GM12878 (cell line): ENCODE data around the gene CHD9. TPM values are rescaled to one million over a fixed set of nuclear protein-coding genes. Genes with fewer than 3 reads are reported as not detected.

Source experiments
- ATAC-seq: fragments of 200-7000 bp; cut with Tn5 transposase; 3 replicates; pipeline ENCODE4 v1.9.1; 2020; ENCODE audit warnings: mild to moderate bottlenecking, moderate library complexity
- BruUV-seq: library from RNA; stranded (reverse); fragments of 400-500 nt; replicated peaks from 2 replicates; lab custom pipeline; 2021; lab: Mats Ljungman, UMichigan
- CTCF ChIA-PET: fragments of 300-600 bp; sonication (Branson Sonifier 250); formaldehyde crosslinking; extraction: SDS; loops from one replicate; lab custom pipeline; 2021; ENCODE audit warnings: inconsistent platforms; lab: Yijun Ruan, JAX
- POLR2A ChIA-PET: fragments of 350-600 bp; formaldehyde crosslinking; extraction: SDS; loops from one replicate; lab custom pipeline; 2021; ENCODE audit warnings: inconsistent platforms; lab: Charles Lee
- RAD21 ChIA-PET: fragments of 300-600 bp; sonication (Branson Sonifier 250); formaldehyde crosslinking; loops from one replicate; lab custom pipeline; 2023; ENCODE audit warnings: antibody characterized with exemption; ENCODE audit not compliant: unreplicated experiment; lab: Charles Lee
- SMC1A ChIA-PET: fragments of 300-600 bp; sonication (Branson Sonifier 250); formaldehyde crosslinking; loops from one replicate; lab custom pipeline; 2023; ENCODE audit not compliant: unreplicated experiment, uncharacterized antibody; lab: Charles Lee
- DNase-seq: peaks from one replicate; pipeline ENCODE4 v3.0.0-alpha.2; 2011; ENCODE audit warnings: low read depth, low spot score
- FAIRE-seq: peaks from 3 replicates; lab custom pipeline; 2011; peaks lifted over from hg19 to GRCh38; lab: Jason Lieb, UNC
- H2AFZ ChIP-seq: 2 replicates; pipeline ENCODE4 v1.6.0; 2011; ENCODE audit warnings: low read depth, low read length, control low read depth; ENCODE audit not compliant: control insufficient read depth
- H3K27ac ChIP-seq: 2 replicates; pipeline ENCODE4 v1.5.1; 2011; ENCODE audit warnings: control low read depth; ENCODE audit not compliant: control insufficient read depth, insufficient read depth
- H3K27me3 ChIP-seq, 2 experiments: replicated peaks in 1 of 2; 2 replicates each; pipeline versions ENCODE4 v1.6.0 to v1.6.1; 2011; ENCODE audit warnings: low read length in 1 of 2; ENCODE audit not compliant: control insufficient read depth in 2 of 2, insufficient read depth in 2 of 2
- H3K36me3 ChIP-seq, 2 experiments: 2 replicates each; pipeline ENCODE4 v1.5.1; 2011; ENCODE audit warnings: low read length in 1 of 2; ENCODE audit not compliant: control insufficient read depth in 2 of 2, insufficient read depth in 2 of 2
- H3K4me1 ChIP-seq: 2 replicates; pipeline ENCODE4 v1.6.1; 2011; ENCODE audit warnings: mild to moderate bottlenecking, low read length, moderate library complexity, mixed read lengths; ENCODE audit not compliant: control insufficient read depth, insufficient read depth
- H3K4me2 ChIP-seq: 2 replicates; pipeline ENCODE4 v1.6.0; 2011; ENCODE audit warnings: control low read depth; ENCODE audit not compliant: control insufficient read depth, insufficient read depth
- H3K4me3 ChIP-seq: fragments of 200-600 bp; sonication (generic); 2 replicates; pipeline ENCODE4 v1.5.1; 2016
- H3K79me2 ChIP-seq: 2 replicates; pipeline ENCODE4 v1.6.0; 2011; ENCODE audit warnings: low read length; ENCODE audit not compliant: control insufficient read depth, insufficient read depth
- H3K9ac ChIP-seq: 2 replicates; pipeline ENCODE4 v1.8.0; 2011; ENCODE audit warnings: low read length, control low read depth, mixed read lengths; ENCODE audit not compliant: control insufficient read depth, insufficient read depth
- H3K9me3 ChIP-seq: replicated peaks from 3 replicates; pipeline ENCODE4 v1.5.1; 2011; ENCODE audit warnings: mild to moderate bottlenecking, low read length; ENCODE audit not compliant: control insufficient read depth, insufficient read depth
- H4K20me1 ChIP-seq: 2 replicates; pipeline ENCODE4 v1.6.0; 2011; ENCODE audit not compliant: control insufficient read depth, insufficient read depth
- CHD4 ChIP-seq: fragments of 200-600 bp; sonication (generic); IDR thresholded peaks from 2 replicates; pipeline ENCODE4 v1.6.1; 2016; ENCODE audit warnings: mild to moderate bottlenecking
- MTA2 ChIP-seq: fragments of 450-650 bp; IDR thresholded peaks from 2 replicates; pipeline ENCODE4 v1.6.1; 2016; ENCODE audit warnings: low read depth, mild to moderate bottlenecking, moderate library complexity
- PRDM15 ChIP-seq: fragments of 450-650 bp; formaldehyde crosslinking; IDR thresholded peaks from 2 replicates; pipeline ENCODE4 v1.4.0; 2020; ENCODE audit warnings: mild to moderate bottlenecking, moderate library complexity
- ZNF274 ChIP-seq: IDR thresholded peaks from one replicate; pipeline ENCODE4 v1.8.0; 2011; ENCODE audit not compliant: insufficient read length, insufficient read depth
- WGBS: methylation state at CpG from one replicate; pipeline ENCODE4 v1.1.6; 2016; ENCODE audit warnings: low lambda C conversion rate; ENCODE audit not compliant: insufficient replicate concordance, insufficient coverage; ENCODE audit errors: missing lambda C conversion rate; 5-methylcytosine and 5-hydroxymethylcytosine counted together
- in situ Hi-C: fragments of 300-500 bp; cut with MboI; formaldehyde crosslinking; loops from 9 replicates; pipeline ENCODE4 v1.14.3; 2018; ENCODE audit warnings: mixed read lengths
- intact Hi-C: fragments of 100-400 bp; cut with micrococcal nuclease; formaldehyde crosslinking; loops from one replicate; pipeline ENCODE4 v1.14.2; 2022; ENCODE audit not compliant: unreplicated experiment
- polyA plus RNA-seq, 11 experiments: library from polyadenylated mRNA; depleted of rRNA in 4 of 11; unstranded in 6 of 11; stranded (reverse) in 5 of 11; fragments of >200 nt; fragmentation: Nextera tagmentation in 4 of 11; fragmentation: Illumina TruSeq in 1 of 11; extraction: Ambion mirVana in 4 of 11; extraction: Trizol in 1 of 11; gene quantifications; 1 replicate in 1 of 11; 2 replicates in 10 of 11; pipeline versions ENCODE4 v1.2.1 to v1.2.3, GENCODE V29; 2011 to 2016; ENCODE audit warnings: inconsistent platforms in 2 of 11, missing spikeins in 2 of 11, low read depth in 1 of 11
- total RNA-seq, 4 experiments: library from RNA; depleted of rRNA in 3 of 4; stranded (reverse); fragments of >200 nt in 3 of 4; fragmentation: Illumina TruSeq in 1 of 4; extraction: Trizol in 1 of 4; gene quantifications; 2 replicates each; pipeline versions ENCODE4 v1.2.1 to v1.2.3, GENCODE V29; 2013 to 2021

The CHD9 gene
- total and polyA plus RNA-seq, 10 of the 15 experiments (the other 5 are each of a cell fraction or from before 2014, with no cell fraction given) = 29.2 to 95.7 (median 54.3) TPM

GRCh38 chr16:53043428-53043831 is 11.4 kb upstream of the CHD9 start:
- Histone ChIP-seq H3K4me2 (no peak overlapping the region), H3K9ac (no peak overlapping the region), H3K27ac (no peak overlapping the region), H3K9me3 (no peaks in the 10 kb centered on the region), H3K4me3 (no peak overlapping the region), H3K36me3 (no peaks in the 10 kb centered on the region), H3K79me2 (no peaks in the 10 kb centered on the region), H4K20me1 (no peaks in the 10 kb centered on the region), H2AFZ (no peak overlapping the region), H3K4me1 (peaks cover 3% of the 10 kb centered on the region; the same call in 1 of the 2 replicates), H3K27me3 (no peaks in the 10 kb centered on the region)
- TF ChIP-seq PRDM15 (no peak), MTA2 (no peak), CHD4 (no peak), ZNF274 (no peak)
- SMC1A ChIA-PET = no interaction called here
- CTCF ChIA-PET = interaction anchor here (0.6 kb wide), 1 partner anchor 92 kb away, joined by 3 read pairs; no protein-coding TSS in a partner anchor
- no TSS peak for BruUV-seq
- in situ Hi-C loops (no loop called here), intact Hi-C loops (no loop called here)
- FAIRE-seq (no peak), ATAC-seq (no peak), DNase-seq (no peak)
- 40% methylated on average over 5 of the region's 5 CpGs for WGBS
- RAD21 ChIA-PET = no interaction called here
- POLR2A ChIA-PET = no interaction called here
